ENCODE measurements around the gene SLC16A4.

DNA sequence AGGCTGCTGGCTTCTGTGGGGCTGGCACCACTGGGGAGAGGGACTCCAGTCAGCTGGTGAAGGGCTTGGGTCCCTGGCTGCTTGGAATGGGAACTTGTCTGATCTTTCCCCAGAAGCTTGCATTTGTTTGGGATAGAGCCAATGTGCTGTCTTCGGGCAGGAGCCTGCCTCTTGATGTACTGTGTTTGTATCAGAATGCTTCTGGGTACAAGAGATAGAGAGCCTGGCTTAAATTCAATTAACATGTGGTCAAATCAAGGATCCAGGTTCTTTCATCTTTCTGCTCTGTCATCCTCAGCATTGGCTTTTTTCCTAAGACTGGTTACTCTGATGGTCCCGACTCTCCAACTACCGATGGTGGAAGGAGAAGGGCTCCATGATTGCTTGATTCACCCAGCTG is 44.1 kb upstream of the SLC16A4 start:
- TF ChIP-seq POLR2AphosphoS5 (IDR thresholded peaks at IDR 0.05) (no peak), POLR2A (IDR thresholded peaks at IDR 0.05) (no peak)
- TF ChIP-seq, protein P1, sequence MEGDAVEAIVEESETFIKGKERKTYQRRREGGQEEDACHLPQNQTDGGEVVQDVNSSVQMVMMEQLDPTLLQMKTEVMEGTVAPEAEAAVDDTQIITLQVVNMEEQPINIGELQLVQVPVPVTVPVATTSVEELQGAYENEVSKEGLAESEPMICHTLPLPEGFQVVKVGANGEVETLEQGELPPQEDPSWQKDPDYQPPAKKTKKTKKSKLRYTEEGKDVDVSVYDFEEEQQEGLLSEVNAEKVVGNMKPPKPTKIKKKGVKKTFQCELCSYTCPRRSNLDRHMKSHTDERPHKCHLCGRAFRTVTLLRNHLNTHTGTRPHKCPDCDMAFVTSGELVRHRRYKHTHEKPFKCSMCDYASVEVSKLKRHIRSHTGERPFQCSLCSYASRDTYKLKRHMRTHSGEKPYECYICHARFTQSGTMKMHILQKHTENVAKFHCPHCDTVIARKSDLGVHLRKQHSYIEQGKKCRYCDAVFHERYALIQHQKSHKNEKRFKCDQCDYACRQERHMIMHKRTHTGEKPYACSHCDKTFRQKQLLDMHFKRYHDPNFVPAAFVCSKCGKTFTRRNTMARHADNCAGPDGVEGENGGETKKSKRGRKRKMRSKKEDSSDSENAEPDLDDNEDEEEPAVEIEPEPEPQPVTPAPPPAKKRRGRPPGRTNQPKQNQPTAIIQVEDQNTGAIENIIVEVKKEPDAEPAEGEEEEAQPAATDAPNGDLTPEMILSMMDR (IDR thresholded peaks at IDR 0.05) = no peak

All from gastroesophageal sphincter (tissue), 3 donors.